ENCODE results near the gene ZNF579. TPM values are rescaled to one million over a fixed set of nuclear protein-coding genes. Genes with fewer than 3 reads are reported as not detected.

The ZNF579 gene
- total and polyA plus RNA-seq, 2 of the 13 experiments (the other 11 are each of a cell fraction or from before 2014, with no cell fraction given) = 2.1 to 2.9 TPM

DNA sequence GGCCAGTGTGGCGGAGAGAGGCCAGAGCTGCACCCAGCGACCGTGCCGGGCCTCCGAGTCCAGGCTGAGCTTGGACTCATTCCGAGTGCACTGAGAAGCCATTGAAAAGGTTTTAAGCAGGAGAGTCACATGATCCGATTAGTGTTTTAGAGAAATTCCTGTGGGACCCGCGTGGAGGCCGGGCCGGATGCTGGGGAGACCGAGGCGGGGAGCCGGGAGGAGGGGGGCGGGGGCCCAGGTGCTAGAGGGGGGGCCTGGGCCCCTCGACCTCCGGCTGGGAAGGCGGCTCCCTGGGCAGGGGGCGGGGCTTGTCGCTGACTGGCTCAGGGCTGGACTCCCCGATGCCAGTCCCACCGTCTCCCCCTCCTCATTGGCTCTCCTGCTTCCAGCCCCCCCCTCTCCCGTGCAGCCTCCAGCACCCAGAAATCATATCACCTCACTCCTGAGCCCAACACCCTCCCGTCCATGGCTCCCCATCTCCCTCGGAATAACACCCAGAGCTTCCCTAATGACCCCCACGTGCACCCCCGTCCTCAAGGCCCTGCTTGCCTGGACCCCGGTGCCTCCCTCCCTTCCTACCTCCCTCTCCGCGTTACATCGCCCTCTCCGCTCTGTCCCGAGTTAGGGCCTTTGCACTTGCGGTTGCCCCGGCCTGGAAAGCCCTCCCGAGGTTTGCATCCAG lies 5.2 kb upstream of the ZNF579 start (continued):
- TF ChIP-seq, protein P1, sequence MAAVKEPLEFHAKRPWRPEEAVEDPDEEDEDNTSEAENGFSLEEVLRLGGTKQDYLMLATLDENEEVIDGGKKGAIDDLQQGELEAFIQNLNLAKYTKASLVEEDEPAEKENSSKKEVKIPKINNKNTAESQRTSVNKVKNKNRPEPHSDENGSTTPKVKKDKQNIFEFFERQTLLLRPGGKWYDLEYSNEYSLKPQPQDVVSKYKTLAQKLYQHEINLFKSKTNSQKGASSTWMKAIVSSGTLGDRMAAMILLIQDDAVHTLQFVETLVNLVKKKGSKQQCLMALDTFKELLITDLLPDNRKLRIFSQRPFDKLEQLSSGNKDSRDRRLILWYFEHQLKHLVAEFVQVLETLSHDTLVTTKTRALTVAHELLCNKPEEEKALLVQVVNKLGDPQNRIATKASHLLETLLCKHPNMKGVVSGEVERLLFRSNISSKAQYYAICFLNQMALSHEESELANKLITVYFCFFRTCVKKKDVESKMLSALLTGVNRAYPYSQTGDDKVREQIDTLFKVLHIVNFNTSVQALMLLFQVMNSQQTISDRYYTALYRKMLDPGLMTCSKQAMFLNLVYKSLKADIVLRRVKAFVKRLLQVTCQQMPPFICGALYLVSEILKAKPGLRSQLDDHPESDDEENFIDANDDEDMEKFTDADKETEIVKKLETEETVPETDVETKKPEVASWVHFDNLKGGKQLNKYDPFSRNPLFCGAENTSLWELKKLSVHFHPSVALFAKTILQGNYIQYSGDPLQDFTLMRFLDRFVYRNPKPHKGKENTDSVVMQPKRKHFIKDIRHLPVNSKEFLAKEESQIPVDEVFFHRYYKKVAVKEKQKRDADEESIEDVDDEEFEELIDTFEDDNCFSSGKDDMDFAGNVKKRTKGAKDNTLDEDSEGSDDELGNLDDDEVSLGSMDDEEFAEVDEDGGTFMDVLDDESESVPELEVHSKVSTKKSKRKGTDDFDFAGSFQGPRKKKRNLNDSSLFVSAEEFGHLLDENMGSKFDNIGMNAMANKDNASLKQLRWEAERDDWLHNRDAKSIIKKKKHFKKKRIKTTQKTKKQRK (IDR thresholded peaks at IDR 0.05; ENCODE audit: low read length) = no peak
- no peak for TF ChIP-seq PPARG (CRISPR knock-in tag; conservative IDR thresholded peaks at IDR 0.05)
- TF ChIP-seq ZNF431 (CRISPR knock-in tag; IDR thresholded peaks at IDR 0.05; ENCODE audit: borderline replicate concordance, low read depth) = no peak
- TF ChIP-seq ZNF274 (CRISPR knock-in tag; IDR thresholded peaks at IDR 0.05) = 0 out of 2 replicates have a peak, but pooled peaks have one; percentile 19
- no peak for TF ChIP-seq HDAC2 (CRISPR knock-in tag; IDR thresholded peaks at IDR 0.05)
- no peak for TF ChIP-seq SRSF4 (IDR thresholded peaks at IDR 0.05; ENCODE audit: low read depth, low read length, poor library complexity, severe bottlenecking)
- no peak for TF ChIP-seq ZNF598 (CRISPR knock-in tag; IDR thresholded peaks at IDR 0.05; ENCODE audit: borderline replicate concordance)
- TF ChIP-seq, protein P2, sequence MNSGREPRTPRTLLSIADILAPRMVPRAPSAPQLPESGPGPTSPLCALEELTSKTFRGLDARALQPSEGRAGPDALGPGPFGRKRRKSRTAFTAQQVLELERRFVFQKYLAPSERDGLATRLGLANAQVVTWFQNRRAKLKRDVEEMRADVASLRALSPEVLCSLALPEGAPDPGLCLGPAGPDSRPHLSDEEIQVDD (CRISPR knock-in tag; IDR thresholded peaks at IDR 0.05; ENCODE audit: borderline replicate concordance) = no peak
- TF ChIP-seq, protein P3, sequence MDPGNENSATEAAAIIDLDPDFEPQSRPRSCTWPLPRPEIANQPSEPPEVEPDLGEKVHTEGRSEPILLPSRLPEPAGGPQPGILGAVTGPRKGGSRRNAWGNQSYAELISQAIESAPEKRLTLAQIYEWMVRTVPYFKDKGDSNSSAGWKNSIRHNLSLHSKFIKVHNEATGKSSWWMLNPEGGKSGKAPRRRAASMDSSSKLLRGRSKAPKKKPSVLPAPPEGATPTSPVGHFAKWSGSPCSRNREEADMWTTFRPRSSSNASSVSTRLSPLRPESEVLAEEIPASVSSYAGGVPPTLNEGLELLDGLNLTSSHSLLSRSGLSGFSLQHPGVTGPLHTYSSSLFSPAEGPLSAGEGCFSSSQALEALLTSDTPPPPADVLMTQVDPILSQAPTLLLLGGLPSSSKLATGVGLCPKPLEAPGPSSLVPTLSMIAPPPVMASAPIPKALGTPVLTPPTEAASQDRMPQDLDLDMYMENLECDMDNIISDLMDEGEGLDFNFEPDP (CRISPR knock-in tag; conservative IDR thresholded peaks at IDR 0.05) = no peak
- TF ChIP-seq FOSL1 (CRISPR knock-in tag; IDR thresholded peaks at IDR 0.05; ENCODE audit: borderline replicate concordance) = no peak
- TF ChIP-seq ZMYM2 (CRISPR knock-in tag; IDR thresholded peaks at IDR 0.05) = no peak
- 0 out of 2 replicates have a peak, but pooled peaks have one; percentile 51 for TF ChIP-seq NRL (CRISPR knock-in tag; IDR thresholded peaks at IDR 0.05; ENCODE audit: borderline replicate concordance)
- TF ChIP-seq, protein P4, sequence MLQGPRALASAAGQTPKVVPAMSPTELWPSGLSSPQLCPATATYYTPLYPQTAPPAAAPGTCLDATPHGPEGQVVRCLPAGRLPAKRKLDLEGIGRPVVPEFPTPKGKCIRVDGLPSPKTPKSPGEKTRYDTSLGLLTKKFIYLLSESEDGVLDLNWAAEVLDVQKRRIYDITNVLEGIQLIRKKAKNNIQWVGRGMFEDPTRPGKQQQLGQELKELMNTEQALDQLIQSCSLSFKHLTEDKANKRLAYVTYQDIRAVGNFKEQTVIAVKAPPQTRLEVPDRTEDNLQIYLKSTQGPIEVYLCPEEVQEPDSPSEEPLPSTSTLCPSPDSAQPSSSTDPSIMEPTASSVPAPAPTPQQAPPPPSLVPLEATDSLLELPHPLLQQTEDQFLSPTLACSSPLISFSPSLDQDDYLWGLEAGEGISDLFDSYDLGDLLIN (CRISPR knock-in tag; IDR thresholded peaks at IDR 0.05; ENCODE audit: borderline replicate concordance) = no peak
- TF ChIP-seq ZKSCAN1 (IDR thresholded peaks at IDR 0.05; ENCODE audit: low read length) = no peak
- no peak for TF ChIP-seq ZNF674 (CRISPR knock-in tag; IDR thresholded peaks at IDR 0.05; ENCODE audit: low read depth)
- TF ChIP-seq KDM5A (IDR thresholded peaks at IDR 0.05; ENCODE audit: borderline replicate concordance, low read length) = peak; percentile 9; the same call in 1 of the 2 replicates
- TF ChIP-seq, protein P5, sequence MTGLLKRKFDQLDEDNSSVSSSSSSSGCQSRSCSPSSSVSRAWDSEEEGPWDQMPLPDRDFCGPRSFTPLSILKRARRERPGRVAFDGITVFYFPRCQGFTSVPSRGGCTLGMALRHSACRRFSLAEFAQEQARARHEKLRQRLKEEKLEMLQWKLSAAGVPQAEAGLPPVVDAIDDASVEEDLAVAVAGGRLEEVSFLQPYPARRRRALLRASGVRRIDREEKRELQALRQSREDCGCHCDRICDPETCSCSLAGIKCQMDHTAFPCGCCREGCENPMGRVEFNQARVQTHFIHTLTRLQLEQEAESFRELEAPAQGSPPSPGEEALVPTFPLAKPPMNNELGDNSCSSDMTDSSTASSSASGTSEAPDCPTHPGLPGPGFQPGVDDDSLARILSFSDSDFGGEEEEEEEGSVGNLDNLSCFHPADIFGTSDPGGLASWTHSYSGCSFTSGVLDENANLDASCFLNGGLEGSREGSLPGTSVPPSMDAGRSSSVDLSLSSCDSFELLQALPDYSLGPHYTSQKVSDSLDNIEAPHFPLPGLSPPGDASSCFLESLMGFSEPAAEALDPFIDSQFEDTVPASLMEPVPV (CRISPR knock-in tag; IDR thresholded peaks at IDR 0.05) = no peak
- TF ChIP-seq, protein P6, sequence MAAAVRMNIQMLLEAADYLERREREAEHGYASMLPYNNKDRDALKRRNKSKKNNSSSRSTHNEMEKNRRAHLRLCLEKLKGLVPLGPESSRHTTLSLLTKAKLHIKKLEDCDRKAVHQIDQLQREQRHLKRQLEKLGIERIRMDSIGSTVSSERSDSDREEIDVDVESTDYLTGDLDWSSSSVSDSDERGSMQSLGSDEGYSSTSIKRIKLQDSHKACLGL (CRISPR knock-in tag; IDR thresholded peaks at IDR 0.05) = no peak
- TF ChIP-seq ZFAT (CRISPR knock-in tag; conservative IDR thresholded peaks at IDR 0.05) = no peak
- TF ChIP-seq ZNF451 (CRISPR knock-in tag; IDR thresholded peaks at IDR 0.05) = no peak
- no peak for TF ChIP-seq ZEB1 (IDR thresholded peaks at IDR 0.05; ENCODE audit: insufficient replicate concordance, low read depth)
